WI38 (cell line): ENCODE results near the gene SLC39A11.

ENCODE experiments used
- H3K4me3 ChIP-seq: 2 replicates; pipeline ENCODE4 v1.5.1; 2011; ENCODE audit warnings: low read depth, mild to moderate bottlenecking, control low read depth, low read length
- TF ChIP-seq, protein P1 (sequence below): IDR thresholded peaks from 2 replicates; pipeline ENCODE4 v1.5.1; 2012; ENCODE audit warnings: low read depth, mild to moderate bottlenecking, control low read depth, low read length

The SLC39A11 gene

DNA sequence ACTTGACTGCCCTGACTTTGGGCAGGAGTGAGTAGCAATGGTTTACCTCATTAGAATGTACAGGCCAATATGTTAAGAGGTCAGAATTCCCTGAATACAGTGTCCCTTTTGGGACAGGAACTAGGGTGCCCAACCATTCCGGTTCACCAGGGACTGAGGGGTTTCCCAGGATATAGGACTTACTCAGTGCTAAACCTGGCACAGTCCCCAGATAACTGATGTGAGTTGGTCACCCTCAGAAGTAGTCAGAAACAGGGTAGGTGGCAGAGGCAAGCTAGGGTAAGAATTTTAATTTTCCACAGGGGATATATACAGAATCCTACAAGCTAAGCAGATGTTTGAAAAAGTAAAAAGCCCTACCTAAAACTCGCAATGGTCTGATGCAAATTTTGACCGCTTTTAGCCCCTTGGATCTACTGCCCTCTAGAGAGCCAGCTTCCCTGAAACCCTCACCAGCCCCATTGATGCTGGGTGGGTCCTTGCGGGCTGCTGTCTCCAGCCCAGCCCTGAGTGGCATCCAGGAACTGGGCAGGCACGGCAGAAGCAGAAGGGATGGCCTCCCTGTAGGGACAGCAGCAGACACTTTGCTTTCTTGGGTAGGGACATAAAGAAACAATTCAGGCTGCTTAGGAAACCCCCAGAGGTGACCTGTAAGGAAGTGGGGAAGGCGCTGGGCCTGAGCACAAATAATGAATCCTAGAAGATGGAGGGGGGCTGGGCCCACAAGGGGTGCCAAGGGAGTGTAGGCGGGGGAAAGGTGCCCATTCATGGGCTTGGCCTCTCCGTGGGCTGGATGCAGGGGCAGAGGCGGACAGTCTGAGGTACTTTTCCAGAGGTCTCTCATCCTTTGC lies 434.8 kb downstream of the SLC39A11 start:
- TF ChIP-seq, protein P1, sequence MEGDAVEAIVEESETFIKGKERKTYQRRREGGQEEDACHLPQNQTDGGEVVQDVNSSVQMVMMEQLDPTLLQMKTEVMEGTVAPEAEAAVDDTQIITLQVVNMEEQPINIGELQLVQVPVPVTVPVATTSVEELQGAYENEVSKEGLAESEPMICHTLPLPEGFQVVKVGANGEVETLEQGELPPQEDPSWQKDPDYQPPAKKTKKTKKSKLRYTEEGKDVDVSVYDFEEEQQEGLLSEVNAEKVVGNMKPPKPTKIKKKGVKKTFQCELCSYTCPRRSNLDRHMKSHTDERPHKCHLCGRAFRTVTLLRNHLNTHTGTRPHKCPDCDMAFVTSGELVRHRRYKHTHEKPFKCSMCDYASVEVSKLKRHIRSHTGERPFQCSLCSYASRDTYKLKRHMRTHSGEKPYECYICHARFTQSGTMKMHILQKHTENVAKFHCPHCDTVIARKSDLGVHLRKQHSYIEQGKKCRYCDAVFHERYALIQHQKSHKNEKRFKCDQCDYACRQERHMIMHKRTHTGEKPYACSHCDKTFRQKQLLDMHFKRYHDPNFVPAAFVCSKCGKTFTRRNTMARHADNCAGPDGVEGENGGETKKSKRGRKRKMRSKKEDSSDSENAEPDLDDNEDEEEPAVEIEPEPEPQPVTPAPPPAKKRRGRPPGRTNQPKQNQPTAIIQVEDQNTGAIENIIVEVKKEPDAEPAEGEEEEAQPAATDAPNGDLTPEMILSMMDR, result no peak
- H3K4me3 ChIP-seq, result no peak overlapping the region

DNA sequence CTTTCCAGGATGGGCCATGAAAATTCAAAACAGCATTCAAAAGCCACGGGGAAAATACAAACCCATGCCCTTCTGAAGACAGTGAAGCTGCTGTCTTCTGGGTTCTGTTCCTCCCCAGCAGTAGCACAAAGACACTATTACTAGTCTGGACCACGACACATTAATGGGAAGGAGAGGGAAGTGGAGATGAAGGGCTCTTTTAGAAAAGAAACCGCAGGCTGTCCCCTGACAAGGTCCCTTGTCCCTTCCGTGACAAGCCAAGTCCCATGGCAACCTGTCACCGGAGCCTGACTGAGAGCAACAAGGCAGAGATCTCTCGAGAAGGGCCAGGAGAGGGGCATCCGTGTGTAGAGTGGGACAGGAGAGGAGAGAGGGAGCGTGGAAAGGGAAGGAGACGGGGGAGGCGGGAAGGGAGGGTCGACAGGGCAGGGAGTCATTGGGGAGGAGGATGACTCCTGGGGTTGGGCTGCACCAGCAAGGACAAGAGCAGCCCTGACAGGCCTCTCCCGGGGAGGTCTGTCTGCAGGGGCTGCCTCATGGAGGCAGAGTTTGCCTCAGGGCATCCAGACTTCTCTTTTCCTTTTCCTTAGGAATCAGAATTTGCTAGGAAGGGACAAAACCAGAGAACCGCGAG lies 436.2 kb downstream of the SLC39A11 start:
- H3K4me3 ChIP-seq, result no peak overlapping the region
- TF ChIP-seq, protein P1, result no peak

DNA sequence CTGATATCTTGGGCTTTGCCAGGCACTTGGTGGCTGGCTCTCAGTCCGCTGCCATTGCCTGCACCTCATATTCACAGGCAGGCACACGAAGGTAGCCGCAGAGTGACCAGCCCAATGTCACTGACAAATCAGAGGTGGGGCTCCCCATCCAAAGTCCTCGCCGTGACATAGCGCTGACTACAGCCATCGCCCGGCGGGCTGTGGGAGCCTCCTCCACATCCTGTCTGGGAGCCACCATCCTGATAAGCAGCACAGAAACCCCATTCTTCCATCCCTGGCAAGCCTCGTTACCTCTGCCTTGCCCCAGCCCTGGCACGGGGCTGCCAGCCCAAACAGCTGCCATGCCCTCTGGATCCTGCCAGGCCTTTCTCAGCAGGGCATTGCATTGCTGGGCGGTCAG lies 437.8 kb downstream of the SLC39A11 start:
- no peak overlapping the region for H3K4me3 ChIP-seq
- TF ChIP-seq, protein P1, result no peak

DNA sequence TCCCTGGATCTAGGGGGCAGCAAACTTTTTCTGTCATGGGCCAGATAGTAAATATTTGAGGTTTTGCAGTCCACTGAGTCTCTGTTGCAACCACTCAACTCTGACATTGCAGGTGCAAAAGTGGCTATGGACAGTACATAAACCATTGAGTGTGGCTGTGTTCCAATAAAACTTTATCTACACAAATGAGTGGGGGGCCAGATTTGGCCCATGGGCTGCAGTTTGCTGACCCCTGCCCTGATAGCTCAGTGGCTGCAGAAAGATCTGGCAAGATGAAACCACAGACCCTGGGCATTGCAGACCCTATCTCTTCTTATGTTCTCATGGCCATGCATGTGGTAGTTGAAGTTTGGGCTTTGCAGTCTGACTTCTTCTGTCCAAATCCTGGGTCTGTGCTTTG lies 440.5 kb downstream of the SLC39A11 start:
- H3K4me3 ChIP-seq, result no peak overlapping the region
- TF ChIP-seq, protein P1, result no peak

DNA sequence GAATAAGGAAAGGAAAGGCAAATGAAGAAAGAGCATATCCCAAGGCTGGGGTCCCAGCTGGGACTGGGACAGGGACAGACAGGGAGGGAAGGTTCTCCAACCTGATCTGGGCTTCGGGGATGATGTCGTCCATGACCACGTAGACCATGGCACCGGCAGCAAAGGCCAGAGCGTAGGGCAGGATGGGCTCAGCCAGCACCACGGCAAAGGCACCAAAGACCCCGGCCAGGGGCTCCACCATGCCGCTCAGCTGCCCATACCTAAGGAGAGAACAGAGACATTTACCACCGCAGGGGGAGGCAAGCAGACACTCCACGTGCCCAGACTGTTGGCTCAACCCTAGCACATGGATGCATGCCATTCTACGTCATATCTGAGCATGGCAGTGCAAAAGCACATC lies 443.8 kb downstream of the SLC39A11 start:
- TF ChIP-seq, protein P1, result no peak

DNA sequence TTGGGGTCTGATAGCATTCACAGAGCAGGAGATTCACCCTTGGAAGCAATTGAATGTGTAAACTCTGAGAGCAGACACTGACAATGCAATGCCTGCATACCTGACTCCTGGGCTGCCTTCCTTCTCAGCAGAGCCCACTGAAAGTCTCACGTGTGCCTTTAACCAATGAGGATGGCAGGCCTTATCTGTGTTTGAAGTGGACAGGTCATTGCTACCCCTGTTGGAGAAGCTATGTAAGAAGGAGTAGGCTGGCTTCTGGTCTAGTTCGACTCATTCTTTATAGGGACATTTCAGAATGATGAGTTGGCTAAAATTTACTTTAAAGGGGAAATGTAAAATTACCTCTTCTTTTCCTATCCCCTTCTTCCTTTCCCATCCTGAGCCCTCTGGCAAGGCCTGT lies 446.3 kb downstream of the SLC39A11 start:
- H3K4me3 ChIP-seq, result no peak overlapping the region
- TF ChIP-seq, protein P1, result no peak

More for the DNA sequence above, 443.8 kb downstream of the SLC39A11 start:
- no peak overlapping the region for H3K4me3 ChIP-seq

DNA sequence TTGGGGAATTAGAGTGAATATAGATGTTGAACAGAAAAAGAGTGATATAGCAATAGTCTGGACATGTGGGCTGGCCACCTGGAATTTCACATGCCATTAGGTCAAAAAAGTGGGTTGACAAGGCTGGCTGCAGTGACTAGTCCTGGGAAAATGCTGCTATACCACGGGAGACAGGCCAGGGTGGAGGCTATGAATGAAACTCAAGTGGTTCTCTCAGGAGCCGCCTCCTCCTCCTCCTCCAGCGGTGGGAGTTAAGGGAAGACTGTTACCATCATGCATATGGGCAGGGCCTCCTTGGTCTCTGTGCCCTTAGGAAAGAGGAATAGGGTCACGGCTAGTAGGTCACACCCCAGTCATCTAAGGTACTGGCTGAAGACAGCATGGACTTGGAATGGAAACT lies 448.0 kb downstream of the SLC39A11 start:
- TF ChIP-seq, protein P1, result no peak

More for the DNA sequence above, 448.0 kb downstream of the SLC39A11 start:
- H3K4me3 ChIP-seq, result no peak overlapping the region
